Nephron progenitor cell (in vitro differentiated cells): ENCODE results near the gene ZFAND4.

Experiments used
- DNase-seq: peaks from one replicate; pipeline ENCODE4 v3.0.0; 2021
- H3K27ac Mint-ChIP-seq: 2 replicates; pipeline ENCODE4 v1.8.0; 2021; ENCODE audit warnings: mild to moderate bottlenecking, moderate library complexity, mixed read lengths
- H3K27me3 Mint-ChIP-seq: 2 replicates; pipeline ENCODE4 v1.8.0; 2021; ENCODE audit warnings: mild to moderate bottlenecking, low read depth, mixed read lengths; ENCODE audit not compliant: poor library complexity
- H3K36me3 Mint-ChIP-seq: 2 replicates; pipeline ENCODE4 v1.8.0; 2021; ENCODE audit warnings: low read depth, mixed read lengths
- H3K4me1 Mint-ChIP-seq: 2 replicates; pipeline ENCODE4 v1.8.0; 2021; ENCODE audit warnings: mixed read lengths
- H3K4me3 Mint-ChIP-seq: 2 replicates; pipeline ENCODE4 v1.8.0; 2021; ENCODE audit warnings: mild to moderate bottlenecking, moderate library complexity, mixed read lengths
- H3K9me3 Mint-ChIP-seq: 2 replicates; pipeline ENCODE4 v1.8.0; 2021; ENCODE audit warnings: mild to moderate bottlenecking, moderate library complexity, mixed read lengths
- CTCF ChIP-seq: fragments of 200-600 bp; sonication (generic); IDR thresholded peaks from 2 replicates; pipeline ENCODE4 v1.5.0; 2021; ENCODE audit warnings: antibody characterized with exemption

ZFAND4 gene

GRCh38 chr10:45592926-45593325 is 79.6 kb downstream of the ZFAND4 start:
- Mint-ChIP-seq H3K4me1 (peaks cover 33% of the 10 kb centered on the region), H3K36me3 (peaks cover 14% of the 10 kb centered on the region), H3K4me3 (peak overlapping the region; percentile 94), H3K9me3 (peaks cover 3% of the 10 kb centered on the region), H3K27ac (no peak overlapping the region), H3K27me3 (peaks cover 17% of the 10 kb centered on the region)
- no peak for DNase-seq
- TF ChIP-seq CTCF, result no peak

GRCh38 chr10:45592432-45592831 is 80.1 kb downstream of the ZFAND4 start:
- H3K4me1 Mint-ChIP-seq, result peaks cover 33% of the 10 kb centered on the region
- peaks cover 18% of the 10 kb centered on the region for H3K36me3 Mint-ChIP-seq
- peaks cover 7% of the 10 kb centered on the region for H3K9me3 Mint-ChIP-seq
- TF ChIP-seq CTCF, result no peak
- H3K4me3 Mint-ChIP-seq, result peak overlapping the region; percentile 52
- no peak overlapping the region for H3K27ac Mint-ChIP-seq
- peaks cover 17% of the 10 kb centered on the region for H3K27me3 Mint-ChIP-seq
- DNase-seq, result no peak

- no peak for TF ChIP-seq CTCF
- H3K36me3 Mint-ChIP-seq, result peaks cover 29% of the 10 kb centered on the region
- H3K27me3 Mint-ChIP-seq, result peaks cover 11% of the 10 kb centered on the region
- peaks cover 16% of the 10 kb centered on the region for H3K9me3 Mint-ChIP-seq
- H3K27ac Mint-ChIP-seq, result no peak overlapping the region
- H3K4me1 Mint-ChIP-seq, result peaks cover 33% of the 10 kb centered on the region
- no peak overlapping the region for H3K4me3 Mint-ChIP-seq
- no peak for DNase-seq
These were observed 81.3 kb downstream of the ZFAND4 start for GRCh38 chr10:45591280-45591679.

GRCh38 chr10:45589868-45590267 is 82.7 kb downstream of the ZFAND4 start:
- Mint-ChIP-seq H3K4me1 (peaks cover 23% of the 10 kb centered on the region), H3K27ac (no peak overlapping the region), H3K27me3 (peaks cover under 1% of the 10 kb centered on the region), H3K4me3 (no peak overlapping the region), H3K9me3 (peaks cover 28% of the 10 kb centered on the region), H3K36me3 (peaks cover 40% of the 10 kb centered on the region)
- DNase-seq, result no peak
- TF ChIP-seq CTCF, result no peak

GRCh38 chr10:45589009-45589408 is 83.6 kb downstream of the ZFAND4 start:
- H3K9me3 Mint-ChIP-seq, result peaks cover 34% of the 10 kb centered on the region
- H3K27ac Mint-ChIP-seq, result no peak overlapping the region
- H3K27me3 Mint-ChIP-seq, result no peaks in the 10 kb centered on the region
- H3K4me3 Mint-ChIP-seq, result no peak overlapping the region
- peaks cover 19% of the 10 kb centered on the region for H3K4me1 Mint-ChIP-seq
- TF ChIP-seq CTCF, result no peak
- H3K36me3 Mint-ChIP-seq, result peaks cover 45% of the 10 kb centered on the region
- no peak for DNase-seq

GRCh38 chr10:45586028-45586824 is 86.3 kb downstream of the ZFAND4 start:
- H3K9me3 Mint-ChIP-seq, result peaks cover 37% of the 10 kb centered on the region
- no peak overlapping the region for H3K27ac Mint-ChIP-seq
- peaks cover 45% of the 10 kb centered on the region for H3K36me3 Mint-ChIP-seq
- no peak for TF ChIP-seq CTCF
- no peak for DNase-seq
- no peaks in the 10 kb centered on the region for H3K27me3 Mint-ChIP-seq
- H3K4me1 Mint-ChIP-seq, result no peaks in the 10 kb centered on the region
- no peak overlapping the region for H3K4me3 Mint-ChIP-seq
